ENCODE data around the gene CDH4.

CDH4 gene

DNA sequence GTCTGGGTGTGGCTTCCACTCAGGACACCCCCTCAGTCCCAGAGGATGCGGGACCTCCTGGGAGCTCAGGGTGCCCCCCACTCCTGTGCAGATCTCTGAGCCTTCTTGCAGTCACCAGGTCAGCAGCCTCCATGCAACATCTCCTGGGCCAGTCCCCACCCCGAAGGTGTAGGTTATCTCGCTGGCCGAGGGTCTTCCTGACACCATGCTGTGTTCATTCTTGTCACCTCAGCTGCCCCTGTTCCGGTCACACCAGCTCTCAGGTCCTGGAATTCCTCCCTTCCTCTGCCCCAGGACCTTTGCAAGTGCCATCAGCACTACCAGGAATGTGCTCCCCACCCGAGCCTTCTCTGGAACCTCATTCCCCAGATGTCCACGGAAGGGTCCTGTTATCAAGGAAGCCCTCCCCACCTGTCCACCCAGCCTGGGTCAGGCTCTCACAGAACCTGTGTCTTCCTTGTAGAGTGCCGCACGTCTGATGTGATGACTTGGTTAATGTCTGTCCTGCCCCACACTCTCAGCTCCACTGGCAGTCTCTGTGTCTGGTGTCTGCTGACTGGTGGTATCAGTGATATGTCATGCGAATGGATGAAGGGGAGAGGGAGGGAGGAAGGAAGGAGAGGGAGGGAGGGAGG lies 484.1 kb downstream of the CDH4 start:
- DNase-seq (ENCODE audit: low spot score) = no peak

- DNase-seq (ENCODE audit: low spot score) = no peak
Measured at GRCh38 chr20:61736751-61737310, 484.8 kb downstream of the CDH4 start.

GRCh38 chr20:61737346-61737745 lies 485.3 kb downstream of the CDH4 start:
- DNase-seq (ENCODE audit: low spot score) = no peak

DNA sequence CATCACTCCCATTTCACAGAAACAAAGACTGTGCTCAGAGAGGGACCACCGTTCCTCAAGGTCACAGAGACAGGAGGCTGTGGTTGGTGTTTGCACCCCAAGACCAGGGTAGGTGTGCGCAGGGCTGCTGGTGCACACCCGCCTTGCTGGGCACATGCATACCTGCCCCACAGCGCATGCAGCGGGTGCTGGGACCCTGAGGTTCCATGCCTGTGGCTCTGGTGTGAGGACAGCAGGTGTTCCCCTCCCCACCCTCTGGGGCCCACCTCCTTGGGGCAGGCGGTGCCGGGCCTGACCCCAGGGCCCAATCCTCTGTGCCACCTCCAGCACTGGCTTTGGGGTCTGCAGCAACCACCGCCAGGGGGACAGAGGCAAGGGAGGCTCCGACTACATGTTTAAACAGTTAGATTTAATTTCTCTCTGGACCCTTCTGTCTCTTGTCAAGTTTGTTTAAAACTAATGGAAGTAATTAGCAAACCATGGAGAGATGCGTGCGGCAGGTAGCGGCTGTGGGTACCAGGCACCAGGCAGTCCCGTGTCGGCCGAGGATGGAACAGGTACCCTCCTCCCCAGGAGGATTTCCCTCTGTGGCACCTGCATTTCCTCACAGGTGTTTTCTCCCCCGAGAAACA lies 485.9 kb downstream of the CDH4 start:
- DNase-seq (ENCODE audit: low spot score) = no peak

- DNase-seq (ENCODE audit: low spot score) = no peak
Measured at GRCh38 chr20:61738601-61739069, 486.6 kb downstream of the CDH4 start.

DNA sequence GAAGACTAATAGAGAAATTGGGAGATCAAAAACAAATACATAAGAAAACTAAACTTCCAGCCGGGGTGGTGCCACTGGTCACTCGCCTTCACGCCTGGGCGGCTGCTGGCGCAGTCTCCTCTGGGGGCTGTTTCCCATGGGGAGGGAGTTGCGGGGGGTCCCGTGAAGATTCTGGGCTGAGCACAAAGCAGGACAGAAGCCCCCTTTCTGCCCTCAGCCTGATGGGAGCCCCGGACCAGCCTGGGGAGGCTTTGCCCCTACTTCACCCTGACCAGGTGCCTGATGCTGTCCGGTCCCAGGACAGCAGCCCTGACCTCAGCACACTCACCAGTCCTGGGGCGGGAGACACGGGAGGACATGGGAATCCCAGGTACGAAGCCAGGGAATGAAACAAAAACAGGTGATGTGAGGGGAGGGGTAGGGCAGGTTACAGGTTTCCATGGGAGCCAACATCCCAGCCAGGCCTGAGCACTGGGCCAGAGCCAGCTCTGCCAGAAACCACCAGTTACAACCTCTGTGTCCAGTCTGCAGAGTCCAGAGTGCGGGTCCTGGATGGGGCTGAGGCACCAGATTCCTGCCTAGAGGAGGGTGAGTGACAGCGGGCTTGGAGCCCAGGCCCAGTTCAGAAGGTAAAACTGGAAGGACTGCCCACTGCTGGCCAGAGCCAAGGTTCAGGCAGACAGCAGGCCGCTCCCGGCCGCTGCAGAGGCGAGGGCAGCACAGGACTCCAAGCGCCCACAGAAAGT lies 487.2 kb downstream of the CDH4 start:
- DNase-seq (ENCODE audit: low spot score) = no peak

DNA sequence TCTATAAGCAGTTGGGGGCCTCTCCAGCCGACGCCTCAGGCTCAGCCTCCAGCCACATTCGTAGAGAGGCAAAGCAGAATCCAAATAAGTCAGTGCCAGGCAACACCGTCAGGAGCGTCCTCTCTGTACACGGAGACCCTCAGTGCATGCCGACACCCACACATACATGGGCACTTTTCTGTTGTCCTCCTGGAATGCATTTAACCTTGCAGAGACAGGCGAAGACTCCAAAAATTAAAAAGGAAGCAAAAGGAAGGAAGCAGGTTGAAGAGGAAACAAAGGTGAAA lies 487.7 kb downstream of the CDH4 start:
- no peak for DNase-seq (ENCODE audit: low spot score)

GRCh38 chr20:61742097-61742825 lies 490.2 kb downstream of the CDH4 start:
- DNase-seq (ENCODE audit: low spot score) = no peak

DNA sequence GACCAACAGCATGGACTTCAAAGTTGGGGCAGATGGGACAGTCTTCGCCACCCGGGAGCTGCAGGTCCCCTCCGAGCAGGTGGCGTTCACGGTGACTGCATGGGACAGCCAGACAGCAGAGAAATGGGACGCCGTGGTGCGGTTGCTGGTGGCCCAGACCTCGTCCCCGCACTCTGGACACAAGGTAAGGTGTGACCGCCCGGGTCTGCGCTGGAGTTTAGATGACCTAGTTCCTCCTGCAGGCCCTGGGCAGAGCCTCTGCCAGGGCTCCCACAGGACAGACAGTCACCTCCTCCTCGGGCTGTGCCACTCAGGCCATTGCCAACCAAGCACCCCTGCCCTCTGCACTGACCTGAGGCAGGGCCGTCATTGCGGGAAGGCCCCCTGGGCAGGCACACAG lies 491.5 kb downstream of the CDH4 start:
- DNase-seq (ENCODE audit: low spot score) = no peak

DNA sequence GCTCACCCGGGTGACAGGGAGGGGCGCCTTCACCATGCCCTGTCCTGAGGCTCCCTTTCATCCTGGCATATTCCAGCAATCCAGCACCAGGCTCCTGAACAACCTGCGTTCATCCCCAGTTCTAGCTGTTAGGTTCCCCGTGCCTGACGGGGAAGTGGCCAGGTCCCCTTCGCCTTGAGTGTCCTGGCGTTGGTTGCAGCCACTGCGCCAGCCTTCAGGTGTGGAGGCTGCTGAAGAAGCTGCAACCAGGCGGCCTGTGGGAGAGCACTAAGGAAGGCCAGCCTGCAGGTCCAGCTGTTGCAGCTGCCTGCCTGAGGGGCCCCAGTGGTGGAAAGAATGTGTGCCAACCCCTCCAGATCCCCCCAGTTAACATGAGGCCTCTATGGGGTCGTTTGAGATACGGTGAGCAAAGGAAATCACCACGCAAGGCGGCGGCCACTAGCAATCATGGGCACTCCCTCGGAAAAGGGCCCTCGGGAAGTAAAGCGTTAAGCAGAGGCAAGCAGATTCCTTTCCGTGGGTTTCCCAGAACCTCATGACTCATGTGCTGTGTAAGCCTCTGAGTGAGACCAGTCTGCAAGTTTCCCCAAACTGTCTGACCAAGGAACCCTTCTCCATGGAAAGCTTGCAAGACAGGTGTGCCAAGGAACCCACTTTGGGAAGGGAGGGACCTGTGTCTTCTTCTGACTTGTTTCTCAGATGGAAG lies 492.8 kb downstream of the CDH4 start:
- DNase-seq (ENCODE audit: low spot score) = no peak

- DNase-seq (ENCODE audit: low spot score) = no peak
Measured at GRCh38 chr20:61745397-61746146, 493.5 kb downstream of the CDH4 start.

- no peak for DNase-seq (ENCODE audit: low spot score)
Measured at GRCh38 chr20:61746147-61746646, 494.1 kb downstream of the CDH4 start.

- no peak for DNase-seq (ENCODE audit: low spot score)
Measured at GRCh38 chr20:61746781-61747180, 494.7 kb downstream of the CDH4 start.

DNA sequence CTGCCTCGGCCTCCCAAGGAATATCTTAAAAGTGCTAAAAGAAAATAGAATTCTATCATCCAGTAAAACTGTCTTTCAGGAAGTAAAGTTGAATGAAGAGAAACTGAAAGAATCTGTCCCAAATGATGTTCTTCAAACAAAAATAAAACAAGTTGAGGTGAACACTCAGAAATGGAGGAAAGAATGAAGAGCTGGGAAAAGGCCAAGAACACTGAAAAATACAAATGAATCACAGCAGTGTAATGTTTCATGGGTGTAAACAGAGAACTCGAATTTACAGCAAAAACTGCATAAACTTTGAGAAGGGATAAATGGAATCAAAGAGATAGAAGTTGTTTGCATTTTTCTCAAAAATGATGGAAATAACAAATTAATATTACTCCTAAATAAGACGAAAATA lies 496.3 kb downstream of the CDH4 start:
- DNase-seq (ENCODE audit: low spot score) = no peak

- DNase-seq (ENCODE audit: low spot score) = no peak
Measured at GRCh38 chr20:61749406-61750075, 497.5 kb downstream of the CDH4 start.

DNA sequence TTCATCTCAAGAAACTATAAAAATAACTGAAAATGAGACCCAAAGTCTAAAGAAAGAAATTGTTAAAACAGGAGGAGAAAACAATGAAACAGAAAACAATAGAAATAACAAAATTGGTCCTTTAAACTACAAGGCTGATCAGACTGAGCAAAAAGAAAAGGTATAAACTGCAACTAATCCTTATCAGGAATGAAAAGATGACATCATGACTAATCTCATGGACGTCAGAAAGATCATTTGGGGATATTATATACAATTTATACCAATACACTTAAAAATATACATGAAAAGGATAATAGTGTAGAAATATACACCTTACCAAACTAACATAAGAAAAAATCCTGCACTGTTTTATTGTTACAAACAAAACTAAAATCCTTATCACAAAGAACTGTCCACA lies 498.0 kb downstream of the CDH4 start:
- no peak for DNase-seq (ENCODE audit: low spot score)

- no peak for DNase-seq (ENCODE audit: low spot score)
Measured at GRCh38 chr20:61752576-61752975, 500.5 kb downstream of the CDH4 start.

GRCh38 chr20:61753316-61753942 lies 501.4 kb downstream of the CDH4 start:
- no peak for DNase-seq (ENCODE audit: low spot score)

DNA sequence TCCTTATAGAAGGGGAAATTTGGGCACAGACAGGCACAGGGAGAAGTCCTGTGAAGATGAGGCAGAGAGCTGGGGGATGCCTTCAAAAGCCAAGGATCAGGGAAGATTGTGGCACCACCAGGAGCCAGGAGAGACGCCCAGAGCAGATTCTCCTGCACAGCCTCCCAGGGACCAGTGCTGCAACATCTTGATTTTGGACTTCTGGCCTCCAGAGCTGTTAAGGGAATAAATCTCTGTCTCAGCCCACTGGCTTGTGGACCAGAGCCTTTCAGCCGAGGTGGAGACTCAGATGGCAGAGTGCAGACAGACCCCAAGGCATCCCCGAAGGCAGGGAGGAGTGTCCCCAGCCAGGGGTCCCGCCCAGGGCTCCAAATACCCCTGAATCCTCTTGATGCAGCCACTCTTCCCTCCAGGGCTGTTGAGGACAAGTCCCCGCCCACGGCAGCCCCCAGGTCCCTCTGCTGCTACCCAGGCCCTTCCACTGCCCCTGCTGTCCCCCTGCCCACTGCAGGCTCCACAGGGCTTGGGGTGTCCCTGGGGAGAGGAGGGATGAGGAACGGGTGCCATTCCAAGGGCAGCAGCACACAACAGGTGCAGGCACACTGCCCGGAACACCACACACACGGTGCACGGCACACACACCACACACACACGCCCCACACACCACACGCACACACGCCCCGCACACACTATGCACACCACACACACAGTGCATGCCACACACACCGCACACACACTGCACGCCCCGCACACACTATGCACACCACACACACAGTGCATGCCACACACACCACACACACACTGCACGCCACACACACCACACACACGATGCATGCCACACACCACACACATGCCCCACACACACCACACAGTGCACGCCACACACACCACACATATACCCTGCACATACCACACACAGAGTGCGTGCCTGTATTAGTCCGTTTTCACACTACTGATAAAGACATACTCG lies 502.2 kb downstream of the CDH4 start:
- no peak for DNase-seq (ENCODE audit: low spot score)
